Gastrocnemius medialis (tissue), 4 donors: ENCODE measurements around the gene PTH1R. TPM values are rescaled to one million over a fixed set of nuclear protein-coding genes. Genes with fewer than 3 reads are reported as not detected.

Source experiments
- ATAC-seq, 2 donors: fragments of 150-250 bp; one replicate each; pipeline ENCODE4 v1.9.1; 2016
- DNase-seq, 2 donors: peaks; one replicate each; pipeline ENCODE4 v3.0.0-alpha.2; 2019
- H3K27ac ChIP-seq, 4 donors: fragments of 200-600 bp; sonication (generic); 1 replicate in 1 of 4; 2 replicates in 3 of 4; pipeline ENCODE4 v1.5.1; 2016 to 2018; ENCODE audit warnings: mild to moderate bottlenecking in 2 of 4, moderate library complexity in 1 of 4
- H3K27me3 ChIP-seq, 3 donors: fragments of 200-600 bp; sonication (generic) in 2 of 3; 1 replicate in 1 of 3; 2 replicates in 2 of 3; pipeline versions ENCODE4 v1.5.1 to v1.6.0; 2016 to 2019; ENCODE audit warnings: mild to moderate bottlenecking in 1 of 3, moderate library complexity in 1 of 3
- H3K36me3 ChIP-seq, 2 donors: fragments of 200-600 bp; sonication (generic) in 1 of 2; one replicate each; pipeline ENCODE4 v1.5.1; 2017 to 2018
- H3K4me1 ChIP-seq, 2 donors: fragments of 200-600 bp; sonication (generic) in 1 of 2; one replicate each; pipeline ENCODE4 v1.5.1; 2016 to 2017; ENCODE audit warnings: mild to moderate bottlenecking in 2 of 2
- H3K4me3 ChIP-seq, 4 donors: fragments of 200-600 bp; sonication (generic) in 3 of 4; 1 replicate in 1 of 4; 2 replicates in 3 of 4; pipeline ENCODE4 v1.5.1; 2016 to 2019; ENCODE audit warnings: mild to moderate bottlenecking in 2 of 4
- H3K9me3 ChIP-seq, 3 donors: fragments of 200-600 bp; sonication (generic) in 2 of 3; 1 replicate in 1 of 3; 2 replicates in 2 of 3; pipeline ENCODE4 v1.5.1; 2016 to 2019
- POLR2A ChIP-seq, 2 donors: fragments of 450-650 bp; IDR thresholded peaks; one replicate each; pipeline ENCODE4 v1.6.1; 2017; ENCODE audit warnings: antibody characterized with exemption in 2 of 2, mild to moderate bottlenecking in 2 of 2, moderate library complexity in 2 of 2
- in situ Hi-C, 4 donors: fragments of 200-750 bp; cut with MboI; loops; one replicate each; pipeline versions ENCODE4 v1.15.0 to v1.8.0; 2017; ENCODE audit warnings: low sequenced_read_pairs in 4 of 4
- intact Hi-C: fragments of 100-400 bp; cut with DNase I; formaldehyde crosslinking; loops from one replicate; pipeline ENCODE4 v1.15.1; 2023; ENCODE audit warnings: low total_unique reads
- total RNA-seq, 4 donors: library from RNA; depleted of rRNA; stranded (reverse); fragments of >200 nt; gene quantifications; one replicate each; pipeline versions ENCODE4 v1.1.0 to v1.2.3, GENCODE V29; 2016
- TF ChIP-seq, protein P1 (sequence below), 5 experiments: fragments of 450-650 bp in 3 of 5; fragments of 200-600 bp in 2 of 5; sonication (generic) in 2 of 5; IDR thresholded peaks in 4 of 5; conservative IDR thresholded peaks in 1 of 5; 1 replicate in 4 of 5; 2 replicates in 1 of 5; pipeline ENCODE4 v1.5.1; 2016 to 2019; ENCODE audit warnings: antibody characterized with exemption in 5 of 5, mild to moderate bottlenecking in 3 of 5, moderate library complexity in 3 of 5

Gene PTH1R
- total RNA-seq, 4 donors from 2014 or later: 2.3 to 7.9 (median 7.3) TPM

DNA sequence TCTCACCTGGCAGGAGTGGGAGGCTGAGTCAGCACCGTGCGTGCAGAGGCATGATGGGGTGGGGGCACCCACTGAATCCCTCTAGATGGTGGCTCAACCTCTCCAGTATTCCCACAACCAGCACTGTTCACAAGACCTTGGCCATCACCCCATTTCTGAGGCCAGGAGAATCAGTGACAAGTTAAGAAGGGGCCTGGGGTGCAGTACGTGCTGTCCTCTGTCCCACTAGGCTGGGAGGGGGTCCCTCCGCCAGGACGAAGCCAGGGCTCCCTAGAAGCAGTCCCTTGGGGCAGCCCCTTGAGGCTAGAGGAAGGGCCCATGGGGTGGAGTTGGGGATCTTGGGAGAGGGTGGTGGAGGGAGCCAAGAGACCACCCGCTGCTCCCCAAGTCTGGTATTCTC lies 19.1 kb upstream of the PTH1R start:
- in situ Hi-C loops: no loop called here
- intact Hi-C loops: no loop called here
- ATAC-seq (no peak), DNase-seq (peak in 1 of 2 donors; percentile 8)
- H3K4me3 ChIP-seq: no peak overlapping the region
- no peaks in the 10 kb centered on the region for H3K36me3 ChIP-seq
- TF ChIP-seq, protein P1, sequence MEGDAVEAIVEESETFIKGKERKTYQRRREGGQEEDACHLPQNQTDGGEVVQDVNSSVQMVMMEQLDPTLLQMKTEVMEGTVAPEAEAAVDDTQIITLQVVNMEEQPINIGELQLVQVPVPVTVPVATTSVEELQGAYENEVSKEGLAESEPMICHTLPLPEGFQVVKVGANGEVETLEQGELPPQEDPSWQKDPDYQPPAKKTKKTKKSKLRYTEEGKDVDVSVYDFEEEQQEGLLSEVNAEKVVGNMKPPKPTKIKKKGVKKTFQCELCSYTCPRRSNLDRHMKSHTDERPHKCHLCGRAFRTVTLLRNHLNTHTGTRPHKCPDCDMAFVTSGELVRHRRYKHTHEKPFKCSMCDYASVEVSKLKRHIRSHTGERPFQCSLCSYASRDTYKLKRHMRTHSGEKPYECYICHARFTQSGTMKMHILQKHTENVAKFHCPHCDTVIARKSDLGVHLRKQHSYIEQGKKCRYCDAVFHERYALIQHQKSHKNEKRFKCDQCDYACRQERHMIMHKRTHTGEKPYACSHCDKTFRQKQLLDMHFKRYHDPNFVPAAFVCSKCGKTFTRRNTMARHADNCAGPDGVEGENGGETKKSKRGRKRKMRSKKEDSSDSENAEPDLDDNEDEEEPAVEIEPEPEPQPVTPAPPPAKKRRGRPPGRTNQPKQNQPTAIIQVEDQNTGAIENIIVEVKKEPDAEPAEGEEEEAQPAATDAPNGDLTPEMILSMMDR (IDR thresholded peaks at IDR 0.05 in 4 of 5, conservative IDR thresholded peaks at IDR 0.05 in 1 of 5): no peak
- TF ChIP-seq POLR2A (IDR thresholded peaks at IDR 0.05): no peak
- no peaks in the 10 kb centered on the region for H3K9me3 ChIP-seq
- peaks cover 28 to 38% of the 10 kb centered on the region in 2 donors for H3K4me1 ChIP-seq
- no peaks in the 10 kb centered on the region for H3K27me3 ChIP-seq
- peak overlapping the region; percentile 40 to 89 (median 71) for H3K27ac ChIP-seq

- in situ Hi-C loops: no loop called here
- no peaks in the 10 kb centered on the region for H3K36me3 ChIP-seq
These were observed 18.4 kb upstream of the PTH1R start for GRCh38 chr3:46859001-46859710.

GRCh38 chr3:46860017-46860809 lies 17.3 kb upstream of the PTH1R start:
- Histone ChIP-seq H3K27ac (peak overlapping the region; percentile 68 to 89 (median 72)), H3K36me3 (no peaks in the 10 kb centered on the region), H3K4me1 (peaks cover 28 to 45% of the 10 kb centered on the region in 2 donors), H3K27me3 (no peaks in the 10 kb centered on the region), H3K4me3 (no peak overlapping the region), H3K9me3 (no peaks in the 10 kb centered on the region)
- in situ Hi-C loops: no loop called here
- intact Hi-C loops: loop anchor here (10.0 kb wide), 1 partner anchor 295 kb away; the partner anchor contains the start of gene LRRC2
- DNase-seq (peak; percentile 12 to 66), ATAC-seq (peak; percentile 24 to 62)
- TF ChIP-seq, protein P1 (IDR thresholded peaks at IDR 0.05 in 4 of 5, conservative IDR thresholded peaks at IDR 0.05 in 1 of 5): peak; percentile 25 to 79 (median 47)
- no peak for TF ChIP-seq POLR2A (IDR thresholded peaks at IDR 0.05)

More at GRCh38 chr3:46859001-46859710, 18.4 kb upstream of the PTH1R start:
- intact Hi-C loops: no loop called here
- Histone ChIP-seq H3K27ac (peak overlapping the region; percentile 68 to 89 (median 72)), H3K4me3 (no peak overlapping the region), H3K27me3 (no peaks in the 10 kb centered on the region), H3K9me3 (no peaks in the 10 kb centered on the region), H3K4me1 (peaks cover 28 to 38% of the 10 kb centered on the region in 2 donors)
- ATAC-seq (no peak), DNase-seq (peak; percentile 0 to 7)
- TF ChIP-seq POLR2A (IDR thresholded peaks at IDR 0.05): no peak
- TF ChIP-seq, protein P1 (IDR thresholded peaks at IDR 0.05 in 4 of 5, conservative IDR thresholded peaks at IDR 0.05 in 1 of 5): no peak

DNA sequence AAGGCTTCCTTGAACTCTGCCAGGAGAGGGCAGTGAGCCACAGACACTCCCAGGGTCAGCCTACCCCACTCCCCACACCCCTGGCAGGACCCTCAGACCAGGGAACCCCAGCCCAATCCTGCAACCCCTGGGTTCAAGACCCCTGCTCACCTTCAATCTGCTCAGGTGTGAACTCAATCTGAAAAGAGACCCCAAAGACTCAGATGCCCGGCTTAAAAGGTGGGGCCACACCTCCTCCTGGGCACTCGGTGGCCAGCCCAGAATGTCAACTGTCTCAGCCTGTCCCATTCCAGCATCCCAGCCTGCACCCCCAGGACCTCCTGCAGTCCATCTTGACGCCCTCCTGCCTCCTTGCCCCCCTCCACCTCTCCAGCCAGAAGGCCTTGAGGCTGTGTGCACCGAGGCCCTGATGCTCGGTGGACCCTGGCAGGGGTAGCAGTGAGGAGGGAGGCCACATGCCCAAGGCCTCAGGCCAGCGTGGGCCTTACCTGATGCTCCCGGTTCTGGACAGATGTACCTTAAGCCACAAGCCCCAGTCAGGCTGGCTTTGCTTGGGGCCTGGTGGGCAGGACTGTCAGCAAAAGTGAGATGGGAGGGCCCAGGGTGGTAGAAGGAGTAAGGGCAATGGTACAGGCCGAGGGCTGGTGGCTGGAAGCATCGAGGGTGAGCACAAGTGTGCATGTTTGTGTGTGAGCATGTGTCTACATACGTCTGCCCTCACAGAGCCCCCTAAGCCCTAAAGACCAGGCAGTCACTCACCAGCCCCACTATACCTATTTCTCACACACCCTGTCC lies 16.5 kb upstream of the PTH1R start:
- ATAC-seq: peak in 1 of 2 donors; percentile 5
- no peak for DNase-seq
- in situ Hi-C loops (no loop called here), intact Hi-C loops (loop anchor here (10.0 kb wide), 1 partner anchor 296 kb away; the partner anchor contains the start of gene LRRC2)
- Histone ChIP-seq H3K27ac (peak overlapping the region; percentile 68 to 89 (median 72)), H3K36me3 (no peaks in the 10 kb centered on the region), H3K9me3 (no peaks in the 10 kb centered on the region), H3K4me3 (no peak overlapping the region), H3K27me3 (no peaks in the 10 kb centered on the region), H3K4me1 (peaks cover 28 to 45% of the 10 kb centered on the region in 2 donors)
- TF ChIP-seq, protein P1 (IDR thresholded peaks at IDR 0.05 in 4 of 5, conservative IDR thresholded peaks at IDR 0.05 in 1 of 5): no peak
- TF ChIP-seq POLR2A (IDR thresholded peaks at IDR 0.05): no peak
